Nephron (organoid): ENCODE results near the gene IRAK1.

Source experiments
- H3K27ac Mint-ChIP-seq, 3 experiments: 2 replicates each; pipeline ENCODE4 v1.8.0; 2020; ENCODE audit warnings: mixed read lengths in 3 of 3, mild to moderate bottlenecking in 2 of 3, moderate library complexity in 1 of 3
- H3K27me3 Mint-ChIP-seq: 2 replicates; pipeline ENCODE4 v1.8.0; 2021; ENCODE audit warnings: low read depth, mild to moderate bottlenecking, moderate library complexity, mixed read lengths
- H3K36me3 Mint-ChIP-seq: 2 replicates; pipeline ENCODE4 v1.8.0; 2020; ENCODE audit warnings: low read depth, mixed read lengths
- H3K4me1 Mint-ChIP-seq: 2 replicates; pipeline ENCODE4 v1.8.0; 2020; ENCODE audit warnings: mixed read lengths
- H3K4me3 Mint-ChIP-seq, 3 experiments: 2 replicates each; pipeline ENCODE4 v1.8.0; 2020; ENCODE audit warnings: mild to moderate bottlenecking in 3 of 3, mixed read lengths in 3 of 3, moderate library complexity in 2 of 3
- H3K9me3 Mint-ChIP-seq: 2 replicates; pipeline ENCODE4 v1.8.0; 2020; ENCODE audit warnings: mixed read lengths
- TF ChIP-seq, protein P1 (sequence below), 3 experiments: fragments of 200-600 bp; sonication (generic); IDR thresholded peaks; one replicate each; pipeline ENCODE4 v1.5.0; 2021; ENCODE audit warnings: antibody characterized with exemption in 3 of 3; ENCODE audit not compliant: unreplicated experiment in 3 of 3

IRAK1 gene

DNA sequence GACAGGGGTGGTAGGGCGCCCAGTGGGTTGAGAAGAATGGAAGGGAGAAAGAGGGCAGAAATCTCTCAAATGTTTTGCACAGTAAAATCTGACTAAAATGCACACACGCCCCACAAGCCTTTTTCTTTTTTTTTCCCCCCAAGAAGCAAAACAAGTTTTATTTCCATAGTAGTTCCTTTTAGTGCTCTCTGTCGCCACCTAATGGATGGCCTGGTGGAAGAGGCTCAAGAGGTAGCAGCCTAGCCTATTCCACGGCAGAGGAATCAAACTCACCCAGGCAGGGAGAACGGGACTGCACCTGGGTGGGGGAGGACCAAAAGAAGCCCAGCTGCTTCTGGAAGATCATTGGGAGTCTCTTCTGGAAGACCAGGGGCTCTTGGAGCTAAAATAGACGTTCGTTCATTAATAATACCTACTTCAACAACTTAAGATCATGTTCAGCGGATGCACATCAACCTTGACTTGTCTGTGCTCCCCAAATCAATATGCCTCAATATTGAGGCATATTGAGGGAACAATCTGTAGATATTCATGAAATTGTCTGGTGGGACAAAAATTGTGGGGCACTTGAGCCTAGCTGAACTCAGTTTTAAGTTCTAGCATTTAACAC is 31.6 kb upstream of the IRAK1 start:
- Mint-ChIP-seq H3K4me1 (peaks cover 39% of the 10 kb centered on the region), H3K4me3 (no peak overlapping the region), H3K36me3 (peaks cover 34% of the 10 kb centered on the region), H3K9me3 (peaks cover 6% of the 10 kb centered on the region), H3K27ac (peak overlapping the region; percentile 44 to 77 (median 66)), H3K27me3 (no peaks in the 10 kb centered on the region)
- TF ChIP-seq, protein P1, sequence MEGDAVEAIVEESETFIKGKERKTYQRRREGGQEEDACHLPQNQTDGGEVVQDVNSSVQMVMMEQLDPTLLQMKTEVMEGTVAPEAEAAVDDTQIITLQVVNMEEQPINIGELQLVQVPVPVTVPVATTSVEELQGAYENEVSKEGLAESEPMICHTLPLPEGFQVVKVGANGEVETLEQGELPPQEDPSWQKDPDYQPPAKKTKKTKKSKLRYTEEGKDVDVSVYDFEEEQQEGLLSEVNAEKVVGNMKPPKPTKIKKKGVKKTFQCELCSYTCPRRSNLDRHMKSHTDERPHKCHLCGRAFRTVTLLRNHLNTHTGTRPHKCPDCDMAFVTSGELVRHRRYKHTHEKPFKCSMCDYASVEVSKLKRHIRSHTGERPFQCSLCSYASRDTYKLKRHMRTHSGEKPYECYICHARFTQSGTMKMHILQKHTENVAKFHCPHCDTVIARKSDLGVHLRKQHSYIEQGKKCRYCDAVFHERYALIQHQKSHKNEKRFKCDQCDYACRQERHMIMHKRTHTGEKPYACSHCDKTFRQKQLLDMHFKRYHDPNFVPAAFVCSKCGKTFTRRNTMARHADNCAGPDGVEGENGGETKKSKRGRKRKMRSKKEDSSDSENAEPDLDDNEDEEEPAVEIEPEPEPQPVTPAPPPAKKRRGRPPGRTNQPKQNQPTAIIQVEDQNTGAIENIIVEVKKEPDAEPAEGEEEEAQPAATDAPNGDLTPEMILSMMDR (IDR thresholded peaks at IDR 0.05; ENCODE audit: unreplicated experiment in 3 of 3): peak; percentile 58 to 64 (median 63)

DNA sequence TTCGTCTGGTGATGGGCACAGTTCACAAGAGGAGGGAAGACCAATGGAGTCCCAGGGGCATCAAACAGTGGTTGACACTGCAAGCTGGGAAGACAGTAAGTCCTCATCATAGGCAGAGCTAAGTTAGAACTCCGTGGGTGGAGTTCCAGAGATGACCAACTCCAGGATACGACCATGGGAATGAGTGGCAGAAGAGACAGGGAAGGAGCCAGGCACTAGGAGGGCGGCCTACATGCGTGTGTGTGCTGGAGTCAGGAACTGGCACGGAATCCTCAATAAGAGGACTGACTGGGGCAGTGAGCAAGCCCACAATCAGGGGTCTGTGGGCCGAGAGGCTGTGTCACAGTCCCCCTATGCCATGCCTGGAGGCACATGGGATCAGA is 30.4 kb upstream of the IRAK1 start:
- peaks cover 46% of the 10 kb centered on the region for H3K4me1 Mint-ChIP-seq
- TF ChIP-seq, protein P1 (IDR thresholded peaks at IDR 0.05; ENCODE audit: unreplicated experiment in 3 of 3): no peak
- peaks cover 5% of the 10 kb centered on the region for H3K9me3 Mint-ChIP-seq
- peak overlapping the region in 2 of 3 experiments; percentile 34 to 52 for H3K27ac Mint-ChIP-seq
- peaks cover 38% of the 10 kb centered on the region for H3K36me3 Mint-ChIP-seq
- H3K4me3 Mint-ChIP-seq: no peak overlapping the region
- no peaks in the 10 kb centered on the region for H3K27me3 Mint-ChIP-seq

DNA sequence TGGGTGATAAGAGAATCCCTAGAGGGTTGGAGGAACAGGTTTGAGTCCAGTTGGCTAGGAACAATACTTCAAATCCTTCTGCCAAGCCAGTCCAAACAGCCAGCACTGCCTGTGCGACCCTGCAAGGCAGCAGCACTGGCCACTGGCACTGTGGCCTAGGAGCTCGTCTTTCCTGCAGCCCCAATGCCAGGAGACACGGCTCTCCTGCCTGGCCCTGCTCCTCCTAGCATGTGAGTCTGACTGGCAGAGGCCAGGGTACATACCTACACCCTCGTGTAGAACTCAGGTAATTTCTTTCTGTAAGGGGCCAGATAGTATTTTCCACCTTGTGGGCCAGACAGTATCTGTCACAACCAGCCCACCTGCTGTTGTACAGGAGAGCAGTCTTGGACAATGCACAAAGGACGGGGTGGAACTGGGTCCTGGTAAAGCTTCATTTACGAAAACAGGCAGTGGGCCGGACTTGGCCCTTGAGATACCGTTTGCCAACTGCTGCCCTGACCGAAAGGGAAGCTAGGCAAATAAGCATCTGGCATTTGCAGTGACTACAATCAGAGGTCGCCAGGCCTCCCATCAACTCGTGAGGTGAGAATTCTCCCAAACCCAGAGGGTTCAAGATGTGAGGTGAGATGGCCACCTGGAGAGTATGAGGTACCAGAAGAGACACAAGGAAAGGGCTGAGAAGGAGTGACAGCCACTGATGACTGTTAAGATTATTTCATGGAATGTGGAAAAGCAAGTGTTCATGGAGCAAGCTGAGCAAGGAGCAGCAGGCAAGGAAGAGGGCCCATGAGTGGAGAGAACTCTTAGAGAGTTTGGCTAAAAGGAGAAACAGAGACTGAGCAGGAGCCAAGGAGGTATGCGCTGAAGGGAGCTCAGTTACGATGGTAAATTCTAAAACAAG is 29.8 kb upstream of the IRAK1 start:
- Mint-ChIP-seq H3K36me3 (peaks cover 38% of the 10 kb centered on the region), H3K4me1 (peaks cover 46% of the 10 kb centered on the region), H3K27me3 (no peaks in the 10 kb centered on the region), H3K27ac (peak overlapping the region in 2 of 3 experiments; percentile 34 to 52), H3K4me3 (no peak overlapping the region), H3K9me3 (peaks cover 5% of the 10 kb centered on the region)
- TF ChIP-seq, protein P1 (IDR thresholded peaks at IDR 0.05; ENCODE audit: unreplicated experiment in 3 of 3): no peak

DNA sequence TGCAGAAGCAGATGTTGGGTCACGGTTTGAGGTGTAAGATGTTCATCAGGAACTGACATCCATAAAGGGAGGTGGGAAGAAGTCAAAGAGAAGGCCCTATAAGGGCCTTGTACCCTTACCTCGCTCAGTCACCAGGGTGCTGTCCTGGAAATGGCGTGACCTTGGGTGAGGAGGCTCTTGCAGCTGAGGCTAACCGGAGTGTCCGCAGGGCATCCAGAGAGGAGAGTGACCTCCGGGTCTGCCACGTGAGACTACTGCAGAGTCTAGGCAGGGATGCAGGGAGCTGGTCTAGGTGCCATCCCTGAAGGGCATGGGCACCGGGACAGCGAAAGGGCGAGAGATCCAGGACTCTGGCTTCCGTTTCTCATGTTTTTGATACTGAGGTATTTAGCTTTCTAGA is 28.7 kb upstream of the IRAK1 start:
- peak overlapping the region in 1 of 3 experiments; percentile 52 for H3K27ac Mint-ChIP-seq
- peaks cover 35% of the 10 kb centered on the region for H3K36me3 Mint-ChIP-seq
- no peak overlapping the region for H3K4me3 Mint-ChIP-seq
- peaks cover 5% of the 10 kb centered on the region for H3K9me3 Mint-ChIP-seq
- TF ChIP-seq, protein P1 (IDR thresholded peaks at IDR 0.05; ENCODE audit: unreplicated experiment in 3 of 3): no peak
- H3K4me1 Mint-ChIP-seq: peaks cover 55% of the 10 kb centered on the region
- H3K27me3 Mint-ChIP-seq: no peaks in the 10 kb centered on the region

DNA sequence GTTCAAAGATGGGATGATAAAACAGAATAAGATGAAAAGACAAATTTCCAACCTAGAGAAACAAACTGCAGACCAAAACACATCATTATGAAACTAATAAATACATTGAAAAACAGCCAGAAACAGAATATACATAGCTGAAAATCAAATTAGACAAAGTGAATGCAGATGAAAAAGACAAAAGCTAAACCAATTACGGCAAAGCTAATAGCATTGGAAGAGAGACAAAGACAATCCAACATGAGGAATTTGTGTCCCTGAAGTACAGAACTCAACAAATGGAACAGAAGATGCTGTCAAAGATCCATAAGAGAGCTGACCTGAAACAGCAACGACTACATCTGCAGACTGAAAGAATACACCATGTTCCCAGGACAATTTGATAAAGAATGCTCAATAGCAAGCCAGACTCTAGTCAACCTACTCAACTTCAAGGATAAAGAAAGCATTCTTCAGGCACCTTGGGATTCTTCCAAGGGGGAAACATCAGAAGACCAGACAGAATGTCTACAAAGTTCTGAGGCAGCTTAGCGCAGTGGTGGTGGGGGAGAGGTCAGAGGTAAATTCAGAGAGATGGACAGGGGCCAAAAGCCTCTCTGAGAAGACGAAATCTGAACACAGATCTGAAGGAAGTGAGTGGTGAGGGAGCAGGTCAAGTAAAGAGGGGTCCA is 27.4 kb upstream of the IRAK1 start:
- H3K27ac Mint-ChIP-seq: peak overlapping the region; percentile 90 to 98 (median 96)
- peaks cover 35% of the 10 kb centered on the region for H3K36me3 Mint-ChIP-seq
- no peaks in the 10 kb centered on the region for H3K27me3 Mint-ChIP-seq
- H3K9me3 Mint-ChIP-seq: peaks cover 5% of the 10 kb centered on the region
- TF ChIP-seq, protein P1 (IDR thresholded peaks at IDR 0.05; ENCODE audit: unreplicated experiment in 3 of 3): no peak
- peak overlapping the region in 2 of 3 experiments; percentile 14 to 29 for H3K4me3 Mint-ChIP-seq
- peaks cover 65% of the 10 kb centered on the region for H3K4me1 Mint-ChIP-seq
